AML-193 (cell line): ENCODE data around the gene PRKN.
"Not testable (repeated sequence)": the region's sequence is repeated elsewhere in the genome, so short reads cannot be mapped to it uniquely, and the experiment has no call there.

Experiments used
- DNase-seq, 2 experiments: peaks; one replicate each; lab custom pipeline; 2025; lab: John Stamatoyannopoulos, UW

PRKN gene

DNA sequence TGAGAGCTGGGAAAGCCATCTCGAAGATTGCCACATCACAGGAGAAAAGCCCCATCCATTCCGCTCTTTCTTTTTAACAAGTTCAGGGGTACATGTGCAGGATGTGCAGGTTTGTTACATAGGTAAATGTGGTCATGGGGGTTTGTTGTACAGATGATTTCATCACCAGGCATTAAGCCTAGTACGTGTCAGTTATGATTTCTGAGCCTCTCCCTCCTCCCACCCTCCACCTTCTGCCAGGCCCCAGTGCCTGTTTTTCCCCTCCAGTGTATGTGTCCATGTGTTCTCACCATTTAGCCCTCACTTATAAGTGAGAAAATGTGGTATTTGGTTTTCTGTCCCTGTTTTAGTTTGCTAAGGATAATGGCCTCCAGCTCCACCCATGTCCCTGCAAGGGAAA lies 887.2 kb downstream of the PRKN start:
- DNase-seq = no peak

DNA sequence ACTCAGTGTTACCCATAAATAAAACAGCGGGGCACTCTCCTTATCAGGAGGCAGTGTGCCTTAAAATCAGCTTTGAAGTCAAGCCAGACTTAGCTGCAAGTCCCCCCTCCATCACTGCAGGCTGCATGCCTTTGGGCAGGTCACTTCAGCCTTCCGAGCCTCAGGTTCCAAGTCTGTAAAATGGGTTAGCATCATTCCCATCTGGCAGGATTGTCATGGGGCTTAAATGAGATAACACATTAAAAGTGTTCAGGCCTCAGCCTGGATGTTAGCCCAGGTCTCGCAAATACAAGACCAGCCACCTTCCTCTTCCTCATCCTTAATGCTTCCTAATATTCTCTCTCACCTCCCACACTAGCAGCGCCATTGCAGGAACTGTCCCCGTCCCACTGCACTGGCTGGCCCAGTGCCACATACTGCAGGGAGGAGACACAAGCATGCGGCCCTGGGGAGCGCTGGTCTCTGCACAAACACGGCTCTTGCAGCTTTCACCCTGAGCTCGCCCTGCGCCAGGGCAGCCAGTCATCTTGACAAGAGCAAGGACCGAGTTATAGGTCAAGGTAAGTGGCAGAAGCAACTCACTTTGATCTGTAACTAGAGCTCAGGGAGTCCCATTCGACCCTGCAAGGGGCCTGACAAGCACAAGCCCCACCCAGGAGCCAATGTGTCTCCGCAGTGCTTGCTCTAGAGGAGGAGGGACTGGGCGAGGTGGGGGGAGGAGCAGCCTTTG lies 889.1 kb downstream of the PRKN start:
- no peak for DNase-seq

DNA sequence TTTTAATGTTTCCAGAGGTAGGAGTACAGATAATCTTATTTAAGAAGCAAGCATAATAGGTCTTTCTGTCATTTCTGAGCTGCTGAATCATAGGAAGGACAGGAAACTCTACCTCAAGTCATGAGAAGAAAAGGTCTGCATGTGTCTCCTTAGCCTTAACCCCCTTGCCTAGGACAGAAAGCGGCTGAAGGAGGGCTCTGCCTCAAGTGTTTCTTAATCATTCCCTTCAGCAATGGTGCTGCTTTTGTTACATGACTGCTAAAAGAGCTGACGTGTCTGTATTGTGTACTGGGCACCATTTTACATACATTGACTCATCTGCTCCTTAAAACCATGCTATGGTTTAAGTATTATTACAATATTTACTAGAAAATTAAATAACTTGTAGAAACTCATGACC lies 889.7 kb downstream of the PRKN start:
- no peak for DNase-seq

DNA sequence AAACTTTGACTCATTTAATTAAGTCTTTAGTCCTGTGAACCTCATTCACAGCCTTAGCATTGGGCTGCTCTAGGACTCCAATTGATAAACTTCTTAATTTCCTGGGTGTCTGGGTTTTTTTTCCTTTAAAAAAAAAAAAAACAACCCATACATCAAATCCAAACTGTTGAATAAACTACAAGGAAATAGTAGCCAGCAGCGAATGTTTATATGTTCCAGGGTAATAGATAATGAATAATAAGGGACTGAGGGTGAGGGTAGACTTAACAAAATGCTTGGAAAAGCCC lies 890.2 kb downstream of the PRKN start:
- no peak for DNase-seq

DNA sequence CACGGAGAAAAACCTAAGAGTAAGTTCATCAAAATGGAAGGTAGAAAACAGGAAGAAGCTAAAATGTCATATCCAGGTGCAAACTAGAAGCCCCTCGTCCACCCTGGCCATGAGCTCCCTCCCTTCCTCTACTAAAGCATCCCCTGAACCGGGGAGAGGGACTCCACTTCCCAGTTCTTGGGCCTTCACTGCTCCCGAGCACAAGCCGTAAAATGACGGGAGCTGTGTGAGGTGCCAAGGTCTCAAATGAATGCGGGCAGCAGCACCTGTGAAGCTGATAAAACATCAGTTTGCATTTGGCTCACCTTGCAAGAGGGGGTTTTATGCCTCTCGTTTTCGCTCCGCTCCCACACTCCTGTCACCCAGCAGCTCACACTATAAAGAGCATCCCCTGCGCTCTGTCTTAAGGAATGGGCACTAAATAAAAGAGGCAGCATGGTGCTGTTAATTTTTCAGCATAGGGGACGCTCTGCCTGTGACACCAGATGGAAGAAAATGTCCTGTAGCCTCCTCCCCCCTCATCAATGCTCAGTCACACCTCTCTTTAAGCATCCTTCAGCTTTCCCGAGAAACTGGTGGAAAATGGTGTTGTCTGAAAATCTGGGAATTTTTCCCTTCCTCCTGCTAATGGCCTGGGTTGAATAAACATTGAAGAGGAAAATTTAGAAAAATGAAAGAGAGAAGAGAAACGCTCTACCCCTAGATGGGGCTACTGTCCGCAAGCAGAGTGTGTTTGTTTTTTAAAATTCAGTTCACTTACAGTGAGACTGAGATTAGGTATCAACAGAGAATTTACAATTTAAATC lies 890.7 kb downstream of the PRKN start:
- DNase-seq = no peak

DNA sequence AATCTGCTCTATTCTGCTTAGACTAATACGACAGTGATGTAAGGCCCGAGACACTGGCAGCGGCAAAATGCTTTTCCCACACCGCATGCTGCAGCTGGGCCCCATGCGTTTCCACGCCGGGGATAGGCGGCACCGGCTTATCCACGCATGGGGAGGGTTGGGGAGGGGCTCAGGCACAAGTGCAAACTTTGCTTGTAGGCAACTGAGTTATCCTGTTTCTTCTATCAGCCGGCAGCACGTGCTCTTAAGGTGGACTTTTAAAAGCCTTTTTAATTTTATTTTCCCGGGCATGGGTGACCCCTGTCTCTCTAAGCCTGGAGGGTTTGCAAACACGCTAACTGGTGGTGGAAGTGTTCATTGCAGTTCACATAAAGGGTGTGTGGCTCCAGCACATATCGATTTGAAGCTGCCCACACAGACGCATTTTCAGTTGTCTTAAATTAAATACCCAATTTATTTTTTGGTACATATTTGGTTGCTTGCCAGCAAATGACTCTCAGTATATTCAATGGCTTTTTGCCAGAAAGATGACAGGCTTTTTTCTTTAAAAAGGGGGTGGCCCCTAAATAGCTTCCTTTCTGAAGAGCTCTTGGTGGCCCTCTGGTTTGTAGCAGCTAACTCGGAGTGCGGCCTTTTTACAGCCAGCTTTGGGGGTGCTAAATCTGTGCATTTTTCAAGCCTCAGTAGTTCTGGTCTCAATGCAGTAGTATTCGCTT lies 891.9 kb downstream of the PRKN start:
- DNase-seq = no peak

DNA sequence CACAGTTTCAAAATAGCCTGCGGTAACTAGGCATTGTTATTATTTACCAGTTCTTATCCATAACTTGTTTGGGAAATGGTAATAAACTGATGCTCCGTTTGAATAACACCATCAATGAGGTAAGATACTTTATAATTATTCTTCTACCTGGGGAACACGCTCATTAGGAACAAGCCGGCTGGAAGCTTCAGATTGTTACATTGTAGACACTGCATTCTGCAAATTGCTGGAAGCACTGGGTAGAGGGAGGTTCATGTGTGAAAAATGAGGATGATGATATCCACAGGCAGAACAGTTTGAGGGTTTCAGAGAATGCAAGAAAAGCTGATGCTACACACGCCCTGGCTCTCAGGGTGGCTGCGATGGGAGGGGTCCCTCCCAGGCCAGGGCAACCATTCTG lies 893.1 kb downstream of the PRKN start:
- no peak for DNase-seq

DNA sequence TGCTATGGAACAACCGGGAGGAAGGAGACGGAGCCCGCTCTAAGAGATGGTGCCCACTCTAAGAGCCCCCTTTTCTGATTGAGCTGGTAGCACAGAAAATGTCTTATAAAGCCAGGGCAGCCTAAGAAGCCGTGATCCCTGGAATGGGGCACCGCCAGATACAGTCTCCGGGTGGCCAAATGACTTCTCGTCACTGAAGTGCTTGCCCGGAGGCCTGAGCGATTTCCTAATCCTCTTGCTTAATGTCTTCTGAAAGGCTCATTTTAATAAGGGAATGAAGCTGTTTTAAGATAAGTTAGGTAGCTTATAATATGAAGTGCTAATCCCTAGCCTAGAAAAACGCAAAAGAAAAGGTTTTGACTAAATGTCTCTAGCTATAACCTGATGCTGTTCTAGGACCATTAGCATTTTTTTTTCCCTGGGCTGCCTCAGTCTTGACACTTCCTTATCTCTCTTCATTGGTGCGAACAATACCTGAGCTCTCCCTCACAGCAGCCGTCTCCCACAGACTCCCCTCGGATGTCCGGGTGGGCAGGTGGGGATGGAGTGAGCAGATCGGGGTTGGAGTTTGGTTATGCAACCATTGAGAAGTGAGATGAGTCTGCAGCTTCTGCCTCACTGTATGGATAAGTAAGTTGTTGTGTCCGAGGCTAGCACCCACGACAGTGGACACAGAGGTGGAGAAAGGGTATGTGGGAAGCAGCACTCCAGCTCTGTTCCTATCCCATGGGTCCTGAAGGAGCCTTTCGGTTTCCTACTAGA lies 894.3 kb downstream of the PRKN start:
- no peak for DNase-seq

DNA sequence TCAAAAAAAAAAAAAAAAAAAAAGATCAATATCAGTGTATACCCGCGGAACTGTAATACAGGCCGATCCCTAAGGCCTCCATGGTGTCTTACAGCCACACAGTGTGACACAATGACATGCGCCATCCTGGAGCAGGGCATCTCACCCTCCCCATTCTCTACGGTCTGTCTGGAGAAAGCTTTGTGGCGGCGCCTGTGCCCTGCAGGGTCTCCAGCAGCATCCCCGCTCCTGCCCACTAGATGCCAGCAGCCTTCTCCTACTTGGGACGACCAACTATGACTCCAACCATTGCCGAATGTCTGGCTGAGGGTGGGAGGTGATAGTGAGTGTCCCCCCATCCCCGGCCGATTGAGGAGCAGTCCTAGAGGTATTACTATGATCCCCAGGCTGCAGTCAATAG lies 894.9 kb downstream of the PRKN start:
- no peak for DNase-seq

DNA sequence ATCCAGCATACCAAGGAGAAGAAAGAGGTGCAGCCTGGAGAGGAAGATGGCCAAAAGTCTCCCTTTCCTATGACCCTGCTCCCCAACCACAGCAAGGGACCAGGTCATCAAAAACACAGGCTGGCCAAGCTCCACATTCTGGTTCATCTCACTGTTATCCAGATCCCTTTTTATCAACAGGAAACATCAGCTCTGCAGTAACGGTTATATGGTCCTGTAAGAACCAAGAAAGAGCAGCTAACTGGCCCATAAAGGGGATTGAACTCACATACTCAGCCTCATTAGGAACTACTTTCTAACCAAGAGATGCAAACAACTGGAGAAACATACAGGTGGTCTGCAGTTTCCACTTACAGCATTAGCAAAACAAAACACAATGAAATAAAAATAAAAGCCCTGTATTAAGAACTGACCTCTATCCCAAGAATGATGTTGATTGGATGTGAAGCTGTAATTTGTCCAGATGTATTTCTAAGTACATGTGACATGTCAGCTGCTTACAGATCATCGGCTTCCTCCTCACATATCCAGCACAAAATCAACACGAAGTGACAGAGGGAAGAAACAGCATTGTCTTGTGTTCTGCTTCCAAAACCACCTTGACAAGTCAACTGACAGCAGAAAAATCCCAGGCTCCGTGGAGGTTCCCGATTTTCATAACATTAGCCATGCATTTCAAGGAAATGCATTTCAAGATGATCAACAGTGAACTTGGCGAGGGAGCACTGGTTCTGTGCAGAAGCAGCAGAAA lies 896.5 kb downstream of the PRKN start:
- no peak for DNase-seq

DNA sequence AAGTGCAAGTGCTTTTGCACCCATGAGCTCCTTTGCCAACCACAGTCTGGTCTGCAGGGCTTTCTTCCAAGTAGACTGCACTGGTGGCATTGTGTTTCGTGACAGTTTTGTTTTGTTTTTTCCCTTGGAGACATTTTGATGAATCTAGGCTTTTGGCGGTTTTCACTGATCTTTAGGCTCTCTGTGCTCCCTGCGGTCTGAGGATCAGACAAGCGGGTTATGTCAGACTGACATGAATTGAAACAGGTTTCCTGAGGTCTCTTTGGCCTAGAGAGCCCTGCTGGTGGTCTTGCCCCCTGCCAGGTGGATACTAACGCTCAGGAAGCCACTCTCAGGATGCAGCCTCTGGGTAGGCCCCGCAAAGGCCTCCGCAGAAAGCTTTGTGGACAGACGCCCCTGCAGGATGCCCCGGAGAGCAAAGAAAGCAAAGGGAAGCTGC lies 898.3 kb downstream of the PRKN start:
- DNase-seq = no peak

DNA sequence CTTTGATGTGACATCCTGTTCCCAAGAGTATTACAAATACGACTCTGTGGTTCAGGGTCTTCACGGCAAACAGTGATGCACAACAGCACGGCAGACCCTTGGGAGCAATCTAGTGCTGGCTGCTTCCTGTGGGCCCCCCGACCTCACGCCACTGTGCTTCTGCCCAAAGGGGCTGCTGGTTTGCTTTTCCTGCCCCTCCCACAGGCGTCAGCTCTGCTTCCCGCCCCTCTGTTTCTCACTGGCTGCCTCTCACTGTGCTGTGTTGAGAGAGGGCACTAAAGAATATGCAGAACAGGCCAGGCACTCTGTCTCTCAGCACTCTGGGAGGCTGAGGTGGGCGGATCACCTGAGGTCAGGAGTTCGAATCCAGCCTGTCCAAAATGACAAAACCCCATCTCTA lies 899.2 kb downstream of the PRKN start:
- no peak for DNase-seq

DNA sequence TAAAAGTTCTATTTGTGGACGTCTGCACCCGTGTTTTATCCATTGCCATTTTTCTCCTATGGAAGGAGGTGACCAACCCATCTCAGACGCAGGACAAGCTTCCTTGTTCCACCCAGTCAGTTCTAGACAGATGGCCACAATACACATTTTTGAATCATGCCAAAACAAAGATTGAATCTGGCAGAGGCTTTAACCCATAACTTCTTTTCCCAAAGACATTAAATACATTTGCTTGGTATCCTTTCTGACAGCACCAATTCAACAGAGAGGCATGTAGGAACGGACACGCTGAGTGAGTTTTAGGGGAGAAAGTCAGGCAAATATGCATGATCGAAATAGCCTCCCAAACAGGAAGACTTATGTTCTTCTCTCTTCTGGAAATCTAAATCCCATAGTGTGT lies 901.1 kb downstream of the PRKN start:
- no peak for DNase-seq

DNA sequence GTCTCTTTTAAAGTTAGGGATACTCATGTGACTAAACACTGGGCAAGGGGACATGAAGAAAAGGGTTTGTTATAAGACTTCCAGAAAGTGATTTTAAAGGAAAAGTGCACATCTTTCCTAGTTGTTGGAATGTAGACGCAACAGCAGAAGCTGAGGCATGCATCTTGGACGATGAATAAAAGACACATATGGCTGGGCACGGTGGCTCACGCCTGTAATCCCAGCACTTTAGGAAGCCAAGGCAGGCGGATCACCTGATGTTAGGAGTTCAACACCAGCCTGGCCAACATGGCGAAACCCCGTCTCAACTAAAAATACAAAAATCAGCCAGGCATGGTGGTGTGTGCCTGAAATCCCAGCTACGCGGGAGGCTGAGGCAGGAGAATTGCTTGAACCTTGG lies 905.4 kb downstream of the PRKN start:
- not testable (repeated sequence) for DNase-seq

DNA sequence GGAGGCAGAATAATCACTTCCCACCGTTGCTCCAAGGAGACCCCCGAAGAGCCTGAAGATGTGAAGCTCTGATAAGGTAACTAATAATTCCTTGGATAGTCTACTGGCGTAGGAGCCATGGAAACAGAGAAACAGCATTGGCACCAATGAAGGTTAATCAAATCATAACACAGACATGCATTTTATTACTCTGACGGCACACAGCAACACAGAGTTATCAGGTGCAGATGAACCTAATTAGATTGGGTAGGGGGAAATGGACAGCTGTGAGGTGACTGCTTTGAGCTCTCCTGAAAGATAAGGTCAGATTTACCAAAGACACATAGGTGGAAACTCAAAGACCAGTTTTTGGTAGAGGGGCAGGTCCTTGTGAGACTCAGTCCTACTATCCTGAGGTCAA lies 909.7 kb downstream of the PRKN start:
- DNase-seq = no peak

DNA sequence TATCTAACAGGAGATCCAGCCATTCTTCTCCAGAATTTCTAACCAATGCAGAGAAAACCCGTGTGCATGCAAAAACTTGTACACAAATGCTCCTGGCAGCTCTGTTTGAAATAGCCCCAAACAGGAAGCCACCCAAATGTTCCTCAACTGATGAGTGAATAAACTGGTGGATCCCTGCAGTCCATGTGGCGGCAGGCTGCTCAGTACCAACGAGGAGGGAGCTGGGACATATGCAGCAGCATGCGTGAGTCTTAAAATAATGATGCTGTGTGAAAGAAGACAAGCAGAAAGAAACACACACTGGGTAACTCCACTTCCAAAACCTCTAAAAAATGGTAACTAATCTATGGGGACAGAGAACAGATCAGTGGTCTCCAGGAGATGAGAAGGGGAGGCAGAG lies 911.6 kb downstream of the PRKN start:
- DNase-seq = no peak

DNA sequence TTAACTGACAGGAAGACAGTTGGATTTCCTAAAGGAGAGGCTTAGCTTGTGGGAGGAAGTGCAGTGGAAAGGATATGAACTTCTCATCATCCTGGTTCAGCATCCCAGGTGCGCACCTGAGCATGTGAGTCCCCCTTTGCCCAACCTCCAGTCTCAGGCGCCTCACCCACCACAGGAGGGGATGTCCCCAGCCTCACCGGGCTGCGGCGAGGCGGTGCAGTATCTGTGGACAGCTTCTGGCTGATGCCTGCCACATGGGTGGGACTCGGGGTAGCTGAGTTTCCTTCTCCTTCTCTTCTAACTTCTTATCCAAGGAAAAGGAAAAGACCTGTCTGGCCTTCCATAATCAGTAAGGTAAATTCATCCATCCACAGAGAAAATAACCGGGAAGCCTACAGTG lies 914.4 kb downstream of the PRKN start:
- DNase-seq = no peak

DNA sequence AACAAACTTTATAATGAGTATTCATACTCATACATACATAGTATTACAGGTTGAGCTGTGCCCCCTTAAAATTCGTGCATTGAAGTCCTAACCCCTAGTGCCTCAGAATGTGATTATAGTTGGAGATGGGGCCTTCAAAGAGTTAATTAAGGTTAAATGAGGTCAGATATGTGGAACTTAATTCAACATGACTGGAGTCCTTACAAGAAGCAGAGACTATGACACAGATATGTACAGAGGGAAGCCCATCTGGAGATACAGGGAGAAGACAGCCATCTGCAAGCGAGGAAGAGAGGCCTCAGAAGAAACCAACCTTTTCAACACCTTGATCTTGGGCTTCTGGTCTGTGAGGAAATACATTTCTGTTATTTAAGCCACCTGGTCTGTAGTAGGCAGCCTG lies 917.6 kb downstream of the PRKN start:
- no peak for DNase-seq

DNA sequence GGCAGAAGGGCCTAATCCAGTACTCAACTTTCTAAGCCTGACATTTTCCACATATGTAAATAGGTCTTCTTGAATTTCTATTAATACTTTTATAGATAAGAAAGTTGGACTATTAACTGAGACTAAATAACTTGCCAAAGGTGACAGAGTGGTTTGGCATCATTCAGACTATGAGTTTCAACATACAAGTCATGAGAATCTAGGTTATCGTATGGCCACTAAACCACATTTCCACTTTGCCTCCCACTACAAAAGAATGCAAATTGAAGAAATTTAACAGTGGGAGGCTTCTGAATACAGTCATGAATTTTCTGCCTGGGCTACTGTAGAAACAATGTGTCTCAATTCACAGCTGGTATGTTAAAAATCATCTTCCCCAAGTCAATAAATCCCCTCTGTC lies 922.7 kb downstream of the PRKN start:
- DNase-seq = no peak

DNA sequence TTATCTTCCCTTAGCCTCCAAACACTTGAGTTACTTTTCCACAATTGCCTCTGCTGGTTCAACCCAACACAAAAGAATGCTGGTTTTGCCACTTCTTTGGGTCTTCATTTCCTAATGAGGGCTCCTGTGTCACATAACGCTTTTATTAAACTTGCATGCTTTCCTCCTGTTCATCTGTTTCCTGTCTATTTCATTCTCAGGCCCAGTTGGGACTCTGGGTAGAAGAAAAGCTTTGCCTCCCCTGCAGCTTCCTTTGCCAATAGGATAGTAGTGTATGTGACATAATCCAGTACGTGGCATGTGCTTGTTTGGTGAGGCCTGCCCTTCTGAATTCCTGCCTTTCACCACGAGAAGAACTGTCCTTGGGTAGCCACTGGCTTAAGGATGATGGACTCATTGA lies 924.4 kb downstream of the PRKN start:
- DNase-seq = no peak

DNA sequence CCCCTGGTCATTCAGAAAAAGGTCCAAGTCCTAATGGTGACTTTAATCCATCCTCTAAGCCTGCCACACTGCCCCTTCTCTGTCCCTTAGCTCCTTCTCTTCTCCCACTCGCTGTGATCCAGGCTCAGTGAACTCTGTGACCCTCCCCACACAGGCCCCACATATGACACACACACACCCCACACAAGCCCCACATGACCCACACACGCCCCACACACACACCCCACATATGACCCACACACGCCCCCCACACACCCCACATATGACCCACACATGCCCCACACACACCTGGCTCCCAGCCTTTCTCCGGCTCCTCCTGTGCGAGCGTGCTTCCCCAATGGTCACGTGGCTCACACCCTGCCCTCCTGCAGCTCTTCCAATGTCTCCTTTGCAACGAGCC lies 925.3 kb downstream of the PRKN start:
- DNase-seq = no peak
